ENCODE data around the gene MAPKBP1.

The MAPKBP1 gene

DNA sequence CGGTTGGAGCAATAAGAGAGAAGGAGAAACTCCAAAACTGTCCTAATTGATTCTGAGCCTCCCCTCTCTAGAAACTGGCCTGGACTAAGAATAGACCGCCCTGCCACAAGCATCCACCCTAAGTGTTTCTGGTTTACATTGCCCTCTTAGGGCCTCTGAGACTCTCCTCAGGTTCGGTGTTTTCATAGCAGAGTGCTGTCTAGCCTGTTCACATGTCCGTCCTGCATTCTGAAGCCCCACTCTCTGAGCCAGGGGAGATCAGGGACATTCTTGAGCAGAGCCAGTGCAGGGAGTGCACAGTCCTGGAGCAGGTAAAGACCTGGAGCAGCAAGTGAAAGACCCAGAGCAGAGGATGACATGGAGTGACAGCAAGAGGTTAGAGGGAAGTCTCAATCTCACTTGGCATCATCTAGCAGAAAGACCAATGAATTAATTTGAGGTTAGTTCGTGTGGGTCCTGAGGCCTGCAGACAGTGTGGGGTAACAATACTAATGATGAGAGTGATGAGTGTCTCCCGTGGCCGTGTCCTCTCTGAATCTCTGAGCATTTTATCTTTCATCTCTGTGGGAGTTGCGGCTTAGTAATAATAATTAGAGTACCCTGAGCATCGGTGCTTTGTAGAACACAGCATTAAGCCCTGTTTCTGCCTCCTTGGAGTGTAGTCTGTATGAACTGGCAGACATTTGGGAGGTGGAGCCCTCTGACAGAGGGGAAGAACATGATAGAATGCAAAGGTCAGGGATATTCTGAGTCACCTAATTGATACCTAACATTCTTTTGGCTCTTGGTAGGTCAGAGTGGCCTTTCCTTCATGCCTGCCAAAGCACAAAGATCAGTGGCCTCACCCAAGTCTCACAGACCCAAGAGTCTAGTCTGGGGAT lies 24.6 kb downstream of the MAPKBP1 start:
- no peak for DNase-seq (ENCODE audit: insufficient read length)
- no peak for TF ChIP-seq POLR2A (IDR thresholded peaks at IDR 0.05; ENCODE audit: low read depth, low read length)
- FAIRE-seq: no peak

DNA sequence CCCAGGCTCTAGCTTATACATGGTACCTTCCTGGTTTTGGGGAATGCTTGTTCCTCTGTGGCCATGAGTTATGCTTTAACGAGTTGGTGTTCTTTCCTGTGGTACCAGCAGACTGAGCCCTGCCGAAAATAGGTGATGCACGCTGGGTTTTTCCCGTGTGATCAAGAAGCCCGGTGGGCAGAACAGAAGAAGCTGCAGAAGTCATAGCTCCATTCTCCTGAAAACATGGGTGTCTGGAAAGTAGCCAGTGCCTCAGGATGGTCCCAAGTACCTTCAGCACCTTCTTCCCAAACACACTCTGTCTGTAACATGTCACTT lies 25.2 kb downstream of the MAPKBP1 start:
- no peak for TF ChIP-seq TAF1 (IDR thresholded peaks at IDR 0.05; ENCODE audit: borderline replicate concordance, low read depth, low read length)
- no peak for TF ChIP-seq POLR2A (IDR thresholded peaks at IDR 0.05; ENCODE audit: low read depth, low read length)
- TF ChIP-seq POLR2AphosphoS5 (IDR thresholded peaks at IDR 0.05; ENCODE audit: low read depth, low read length): no peak
- peak; percentile 61 for FAIRE-seq
- no peak for DNase-seq (ENCODE audit: insufficient read length)

DNA sequence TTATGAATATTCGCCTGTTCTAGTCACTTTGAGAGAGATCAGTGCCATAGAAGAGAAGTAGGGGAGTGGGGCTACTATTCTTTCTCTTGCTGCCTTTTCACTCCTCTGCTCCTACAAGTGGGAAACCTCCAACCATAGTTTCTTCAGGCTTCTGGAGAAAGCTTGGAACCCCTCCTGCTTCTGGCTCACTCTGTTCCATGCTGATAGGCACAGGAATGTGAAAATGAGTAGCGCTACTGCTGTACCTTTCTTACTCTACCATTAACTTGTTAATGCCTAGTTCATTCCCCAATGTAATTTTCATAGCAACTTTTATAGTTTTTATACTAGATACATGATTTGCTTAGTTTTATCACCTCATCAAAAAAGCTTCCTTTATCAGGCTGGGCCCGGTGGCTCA lies 26.9 kb downstream of the MAPKBP1 start:
- TF ChIP-seq POLR2AphosphoS5 (IDR thresholded peaks at IDR 0.05; ENCODE audit: low read depth, low read length) (no peak), TAF1 (IDR thresholded peaks at IDR 0.05; ENCODE audit: borderline replicate concordance, low read depth, low read length) (no peak), POLR2A (IDR thresholded peaks at IDR 0.05; ENCODE audit: low read depth, low read length) (no peak)
- DNase-seq (ENCODE audit: insufficient read length): no peak
- no peak for FAIRE-seq

DNA sequence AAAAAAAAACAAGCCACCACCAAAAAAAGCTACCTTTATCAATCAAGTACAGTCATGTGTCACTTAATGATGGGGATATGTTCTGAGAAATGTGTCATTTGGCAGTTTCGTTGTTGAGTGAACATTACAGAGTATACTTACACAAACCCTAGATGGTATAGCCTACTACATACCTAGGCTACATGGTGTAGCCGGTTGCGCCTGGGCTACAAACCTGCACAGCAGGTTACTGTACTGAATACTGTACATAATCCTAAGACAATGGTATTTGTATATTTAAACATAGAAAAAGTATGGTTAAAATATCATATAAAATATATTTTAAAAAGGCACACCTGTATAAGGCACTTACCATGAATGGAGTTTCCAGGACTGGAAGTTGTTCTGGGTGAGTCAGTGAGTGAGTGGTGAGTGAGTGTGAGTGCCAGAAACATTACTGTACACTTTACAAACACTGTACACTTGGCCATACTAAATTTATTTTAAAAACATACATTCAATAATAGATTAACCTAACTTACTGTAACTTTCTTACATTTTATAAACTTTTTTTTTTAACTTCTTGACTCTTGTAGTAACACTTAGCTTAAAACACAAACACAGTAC lies 27.7 kb downstream of the MAPKBP1 start:
- FAIRE-seq (no peak), DNase-seq (ENCODE audit: insufficient read length) (no peak)
- no peak for TF ChIP-seq POLR2A (IDR thresholded peaks at IDR 0.05; ENCODE audit: low read depth, low read length)
- no peak for TF ChIP-seq TAF1 (IDR thresholded peaks at IDR 0.05; ENCODE audit: borderline replicate concordance, low read depth, low read length)

DNA sequence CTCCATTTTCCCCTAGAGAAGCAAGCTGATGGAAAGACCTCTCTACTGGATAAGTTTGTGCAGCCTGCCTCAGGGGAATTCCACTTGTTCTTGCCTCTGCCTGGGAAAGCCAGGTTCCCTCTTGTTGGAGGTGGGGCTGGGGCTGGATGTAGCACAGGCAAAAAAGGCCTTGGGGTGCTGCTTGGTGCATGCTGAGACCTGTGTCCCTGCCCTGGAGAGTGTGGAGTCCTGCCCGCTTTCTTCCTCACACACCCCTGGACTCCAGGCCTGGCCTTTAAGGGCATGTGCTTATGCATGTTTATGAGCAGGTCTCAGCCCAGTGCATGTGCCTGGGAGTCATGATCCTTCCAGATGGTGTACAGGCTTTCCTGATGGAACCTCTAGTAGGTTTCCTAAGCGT lies 30.1 kb downstream of the MAPKBP1 start:
- no peak for FAIRE-seq
- TF ChIP-seq POLR2AphosphoS5 (IDR thresholded peaks at IDR 0.05; ENCODE audit: low read depth, low read length) (no peak), POLR2A (IDR thresholded peaks at IDR 0.05; ENCODE audit: low read depth, low read length) (no peak), TAF1 (IDR thresholded peaks at IDR 0.05; ENCODE audit: borderline replicate concordance, low read depth, low read length) (no peak)
- DNase-seq (ENCODE audit: insufficient read length): no peak

DNA sequence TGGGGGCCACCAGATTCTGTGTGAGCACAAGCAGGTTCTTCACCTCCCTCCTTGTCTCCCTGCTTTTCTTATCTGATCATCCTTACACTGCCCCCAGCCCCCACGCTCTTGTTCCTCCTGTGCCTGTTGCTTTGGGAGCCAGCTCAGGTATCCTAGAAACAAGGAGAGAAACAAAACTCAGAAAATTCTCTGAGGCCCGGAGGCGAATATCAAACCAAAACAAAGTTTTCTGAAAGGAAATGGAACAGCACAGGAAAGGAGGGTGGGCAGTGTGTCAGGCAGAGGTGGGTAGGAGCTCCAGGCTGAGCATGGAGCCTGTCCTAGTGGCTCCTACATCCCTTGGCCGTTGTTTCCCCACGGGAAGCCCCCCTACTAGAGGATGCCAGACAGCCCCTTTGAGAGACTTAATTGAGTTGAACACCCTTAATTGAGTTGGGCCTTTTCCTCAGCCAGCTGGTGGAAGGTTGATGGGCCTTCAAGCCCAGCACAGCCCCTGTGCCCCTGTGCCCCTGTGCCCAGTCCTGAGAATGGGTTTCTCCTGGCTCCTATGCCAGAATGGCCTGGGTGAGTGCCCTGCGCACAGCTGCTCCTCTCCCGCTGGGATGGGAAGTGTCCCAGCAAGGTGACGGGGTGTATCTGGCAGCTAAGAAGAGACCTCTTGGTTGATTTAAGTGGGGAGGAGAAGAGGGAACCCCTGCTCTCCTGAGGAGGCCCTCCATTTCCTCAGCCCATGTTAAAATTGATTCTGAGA lies 30.8 kb downstream of the MAPKBP1 start:
- TF ChIP-seq POLR2AphosphoS5 (IDR thresholded peaks at IDR 0.05; ENCODE audit: low read depth, low read length) (no peak), POLR2A (IDR thresholded peaks at IDR 0.05; ENCODE audit: low read depth, low read length) (no peak), TAF1 (IDR thresholded peaks at IDR 0.05; ENCODE audit: borderline replicate concordance, low read depth, low read length) (no peak)
- DNase-seq (ENCODE audit: insufficient read length) (no peak), FAIRE-seq (no peak)

DNA sequence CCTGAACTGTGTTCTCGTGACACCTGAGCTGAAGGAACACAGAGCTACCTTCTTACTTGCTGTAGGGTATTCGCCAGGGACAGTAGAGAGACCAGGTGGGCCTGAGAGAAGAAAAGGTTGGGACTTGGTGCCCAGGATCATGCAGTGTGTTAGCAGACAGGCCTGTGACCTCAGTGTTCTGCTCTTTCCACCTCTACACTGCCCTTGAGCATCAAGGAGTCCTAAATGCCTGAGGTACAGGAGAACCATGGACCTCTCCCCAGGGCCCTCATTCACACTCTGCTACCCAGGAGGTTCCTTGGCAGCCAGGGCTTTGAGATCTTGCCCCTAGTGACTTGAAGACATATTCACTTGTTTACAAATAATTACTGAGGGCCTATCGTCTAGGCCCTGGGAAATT lies 31.4 kb downstream of the MAPKBP1 start:
- FAIRE-seq: no peak
- no peak for TF ChIP-seq TAF1 (IDR thresholded peaks at IDR 0.05; ENCODE audit: borderline replicate concordance, low read depth, low read length)
- no peak for TF ChIP-seq POLR2AphosphoS5 (IDR thresholded peaks at IDR 0.05; ENCODE audit: low read depth, low read length)
- TF ChIP-seq POLR2A (IDR thresholded peaks at IDR 0.05; ENCODE audit: low read depth, low read length): no peak
- DNase-seq (ENCODE audit: insufficient read length): no peak

DNA sequence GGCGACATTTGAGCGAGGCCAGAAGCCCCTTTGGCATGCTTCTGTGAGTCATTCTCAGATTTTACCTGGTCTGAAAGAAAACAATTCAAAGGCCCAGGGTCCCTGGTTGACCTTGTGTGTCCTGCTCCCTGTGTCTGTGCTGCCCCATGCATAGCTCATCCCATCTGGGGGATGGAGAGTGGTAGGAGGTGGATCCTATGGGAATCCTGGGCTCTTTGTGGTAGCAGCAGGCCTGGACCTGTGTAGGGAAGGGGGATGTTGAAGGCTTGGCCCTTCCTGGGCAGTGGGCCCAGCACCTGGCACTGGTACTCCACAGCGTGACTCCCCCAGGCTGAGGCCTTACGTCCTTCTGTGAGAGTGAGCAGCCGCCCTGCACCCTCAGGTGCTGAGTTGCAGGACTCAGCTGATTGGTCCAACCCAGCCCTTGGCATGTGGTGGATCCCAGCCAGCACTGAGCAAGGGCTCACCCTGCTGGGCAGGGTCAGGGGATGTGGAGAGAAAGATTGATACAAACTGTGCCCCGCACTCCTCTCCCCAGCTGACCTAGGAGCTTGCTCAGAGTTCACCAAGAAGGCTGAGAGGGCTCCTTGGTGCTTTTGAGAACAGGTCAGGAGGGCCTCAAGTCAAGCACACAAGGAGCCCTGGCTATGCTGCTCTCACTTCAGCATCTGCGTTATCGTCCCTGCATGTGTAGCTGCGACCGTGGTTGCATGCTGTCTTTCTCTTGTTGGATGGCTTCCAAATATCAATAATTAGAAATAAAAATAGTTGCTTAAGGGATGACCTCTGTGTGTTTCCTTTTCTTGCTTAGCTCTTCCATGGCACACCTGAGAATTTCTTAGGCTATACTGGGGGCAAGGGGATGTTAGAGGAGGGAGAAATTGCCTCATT lies 32.3 kb downstream of the MAPKBP1 start:
- no peak for TF ChIP-seq POLR2A (IDR thresholded peaks at IDR 0.05; ENCODE audit: low read depth, low read length)
- no peak for TF ChIP-seq POLR2AphosphoS5 (IDR thresholded peaks at IDR 0.05; ENCODE audit: low read depth, low read length)
- no peak for TF ChIP-seq TAF1 (IDR thresholded peaks at IDR 0.05; ENCODE audit: borderline replicate concordance, low read depth, low read length)
- FAIRE-seq (no peak), DNase-seq (ENCODE audit: insufficient read length) (no peak)

DNA sequence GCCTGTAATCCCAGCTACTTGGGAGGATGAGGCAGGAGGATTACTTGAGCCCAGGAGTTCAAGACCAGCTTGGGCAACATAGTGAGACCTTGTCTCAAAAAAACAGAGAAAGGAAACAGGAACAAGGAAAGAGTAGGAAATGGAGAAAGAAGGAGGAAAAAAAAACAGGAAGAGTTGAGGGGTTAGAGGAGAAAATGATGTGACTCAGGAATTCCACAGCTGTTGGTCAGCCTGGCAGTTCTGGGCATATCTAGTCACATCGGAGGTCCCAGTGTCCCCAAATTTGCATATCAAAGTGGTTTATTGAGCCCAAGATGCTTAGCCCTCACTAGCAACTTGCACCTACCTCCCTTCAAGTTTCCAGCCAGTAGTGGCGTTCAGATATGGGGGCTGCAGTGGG lies 34.8 kb downstream of the MAPKBP1 start:
- DNase-seq (ENCODE audit: insufficient read length): no peak
- TF ChIP-seq TAF1 (IDR thresholded peaks at IDR 0.05; ENCODE audit: borderline replicate concordance, low read depth, low read length) (no peak), POLR2AphosphoS5 (IDR thresholded peaks at IDR 0.05; ENCODE audit: low read depth, low read length) (no peak), POLR2A (IDR thresholded peaks at IDR 0.05; ENCODE audit: low read depth, low read length) (no peak)
- no peak for FAIRE-seq

DNA sequence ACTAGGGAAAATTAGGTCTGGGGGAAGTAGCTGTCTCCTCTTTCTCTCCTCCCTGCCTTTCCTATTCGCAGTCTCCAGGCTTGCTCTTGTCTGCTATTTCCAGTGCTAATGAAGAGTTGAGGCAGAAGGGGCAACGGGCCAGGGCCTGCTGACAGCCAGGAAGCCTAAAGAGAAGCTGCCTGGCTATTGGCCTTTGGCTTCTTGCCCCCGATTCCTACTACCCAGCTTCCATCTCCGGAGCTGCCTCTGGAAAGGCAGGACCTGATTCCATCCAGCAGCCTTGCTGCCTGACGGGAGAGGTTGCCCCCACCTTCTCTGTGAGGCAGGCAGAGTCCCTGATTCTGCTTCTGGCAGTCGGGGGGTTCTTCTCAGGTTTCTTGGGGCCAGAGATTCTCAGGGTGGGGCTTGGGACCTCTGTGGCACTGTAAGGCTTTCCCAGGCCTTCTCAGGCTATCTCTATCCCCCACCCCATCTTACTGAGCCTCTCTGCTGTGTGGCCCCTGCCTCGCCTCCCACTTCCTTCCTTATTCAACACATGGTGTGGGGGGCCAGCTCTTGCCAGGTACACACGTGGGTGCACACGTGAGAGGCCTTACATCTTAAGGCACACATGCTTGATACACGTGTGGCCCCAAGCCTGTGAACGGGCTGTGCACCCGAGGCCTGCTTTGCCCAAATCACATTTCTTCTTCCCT lies 35.4 kb downstream of the MAPKBP1 start:
- TF ChIP-seq TAF1 (IDR thresholded peaks at IDR 0.05; ENCODE audit: borderline replicate concordance, low read depth, low read length): no peak
- no peak for TF ChIP-seq POLR2AphosphoS5 (IDR thresholded peaks at IDR 0.05; ENCODE audit: low read depth, low read length)
- no peak for TF ChIP-seq POLR2A (IDR thresholded peaks at IDR 0.05; ENCODE audit: low read depth, low read length)
- no peak for DNase-seq (ENCODE audit: insufficient read length)
- no peak for FAIRE-seq
